Measurements from ENCODE around the gene NPHP4. TPM values are rescaled to one million over a fixed set of nuclear protein-coding genes. Genes with fewer than 3 reads are reported as not detected.

Gene NPHP4
- total RNA-seq, 6 experiments from 2014 or later = 5.0 to 6.8 (median 6.0) TPM

- peak; percentile 57 for DNase-seq
- no peak overlapping the region for H3K4me3 Mint-ChIP-seq
- TF ChIP-seq, protein P1, sequence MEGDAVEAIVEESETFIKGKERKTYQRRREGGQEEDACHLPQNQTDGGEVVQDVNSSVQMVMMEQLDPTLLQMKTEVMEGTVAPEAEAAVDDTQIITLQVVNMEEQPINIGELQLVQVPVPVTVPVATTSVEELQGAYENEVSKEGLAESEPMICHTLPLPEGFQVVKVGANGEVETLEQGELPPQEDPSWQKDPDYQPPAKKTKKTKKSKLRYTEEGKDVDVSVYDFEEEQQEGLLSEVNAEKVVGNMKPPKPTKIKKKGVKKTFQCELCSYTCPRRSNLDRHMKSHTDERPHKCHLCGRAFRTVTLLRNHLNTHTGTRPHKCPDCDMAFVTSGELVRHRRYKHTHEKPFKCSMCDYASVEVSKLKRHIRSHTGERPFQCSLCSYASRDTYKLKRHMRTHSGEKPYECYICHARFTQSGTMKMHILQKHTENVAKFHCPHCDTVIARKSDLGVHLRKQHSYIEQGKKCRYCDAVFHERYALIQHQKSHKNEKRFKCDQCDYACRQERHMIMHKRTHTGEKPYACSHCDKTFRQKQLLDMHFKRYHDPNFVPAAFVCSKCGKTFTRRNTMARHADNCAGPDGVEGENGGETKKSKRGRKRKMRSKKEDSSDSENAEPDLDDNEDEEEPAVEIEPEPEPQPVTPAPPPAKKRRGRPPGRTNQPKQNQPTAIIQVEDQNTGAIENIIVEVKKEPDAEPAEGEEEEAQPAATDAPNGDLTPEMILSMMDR (IDR thresholded peaks at IDR 0.05) = peak; percentile 83
Observed at GRCh38 chr1:5975133-5975880, 16.9 kb downstream of the NPHP4 start.

DNA sequence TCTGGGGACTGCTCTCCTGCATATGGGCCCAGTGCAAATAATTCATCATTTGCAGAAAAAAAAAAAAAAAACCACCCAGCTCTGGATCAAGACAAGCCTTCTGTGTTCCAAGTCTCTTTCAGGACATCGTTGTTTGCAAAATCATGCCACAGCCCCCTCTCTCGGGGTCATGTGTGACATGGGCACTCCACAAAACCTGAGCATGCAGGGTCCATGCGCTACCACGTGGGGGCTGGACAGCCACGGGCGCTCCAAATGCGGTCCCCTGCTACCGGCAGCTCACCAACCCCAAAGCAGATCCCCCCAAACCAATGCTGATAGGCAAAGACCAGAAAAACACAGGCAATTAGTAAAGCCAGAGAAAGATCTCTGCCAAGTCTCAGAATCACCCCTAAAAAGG lies 17.6 kb downstream of the NPHP4 start:
- H3K9me3 Mint-ChIP-seq = no peaks in the 10 kb centered on the region
- no peak overlapping the region for H3K27ac Mint-ChIP-seq
- DNase-seq = no peak
- TF ChIP-seq, protein P1 (IDR thresholded peaks at IDR 0.05) = no peak
- no peak overlapping the region for H3K4me3 Mint-ChIP-seq
- peaks cover 7% of the 10 kb centered on the region; the same call in 1 of the 2 replicates for H3K36me3 Mint-ChIP-seq (ENCODE audit: low read depth)
- no peaks in the 10 kb centered on the region; the same call in 1 of the 2 replicates for H3K4me1 Mint-ChIP-seq (ENCODE audit: low read depth)
- H3K27me3 Mint-ChIP-seq (ENCODE audit: insufficient read depth) = peaks cover 7% of the 10 kb centered on the region

More at GRCh38 chr1:5975133-5975880, 16.9 kb downstream of the NPHP4 start:
- H3K36me3 Mint-ChIP-seq (ENCODE audit: low read depth) = peaks cover 7% of the 10 kb centered on the region; the same call in 1 of the 2 replicates
- H3K4me1 Mint-ChIP-seq (ENCODE audit: low read depth) = no peaks in the 10 kb centered on the region; the same call in 1 of the 2 replicates
- no peaks in the 10 kb centered on the region for H3K9me3 Mint-ChIP-seq
- peaks cover 7% of the 10 kb centered on the region for H3K27me3 Mint-ChIP-seq (ENCODE audit: insufficient read depth)
- H3K27ac Mint-ChIP-seq = no peak overlapping the region

DNA sequence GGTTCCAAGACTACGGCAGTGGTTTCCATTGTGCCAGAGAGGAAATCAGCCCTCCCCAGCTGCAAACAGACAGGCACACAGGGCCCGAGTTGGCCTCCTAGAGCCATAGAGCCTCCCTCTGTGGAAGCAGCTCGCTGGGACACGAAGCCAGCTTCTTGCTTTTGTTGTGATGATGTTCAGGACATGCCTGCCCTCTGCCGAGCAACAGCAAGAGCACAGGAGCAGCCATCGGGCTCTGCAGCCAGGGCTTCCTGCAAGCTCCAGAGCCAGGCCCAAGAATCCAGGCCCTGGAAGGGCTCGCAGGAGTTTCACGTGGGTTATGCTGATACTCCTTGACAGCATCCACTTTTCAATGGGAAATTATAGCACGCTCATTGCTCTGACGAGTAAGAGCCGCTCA lies 18.5 kb downstream of the NPHP4 start:
- H3K27ac Mint-ChIP-seq = no peak overlapping the region
- H3K27me3 Mint-ChIP-seq (ENCODE audit: insufficient read depth) = peaks cover 5% of the 10 kb centered on the region
- TF ChIP-seq, protein P1 (IDR thresholded peaks at IDR 0.05) = no peak
- no peaks in the 10 kb centered on the region for H3K9me3 Mint-ChIP-seq
- peaks cover 7% of the 10 kb centered on the region; the same call in 1 of the 2 replicates for H3K36me3 Mint-ChIP-seq (ENCODE audit: low read depth)
- no peak for DNase-seq
- H3K4me3 Mint-ChIP-seq = no peak overlapping the region
- no peaks in the 10 kb centered on the region; the same call in 1 of the 2 replicates for H3K4me1 Mint-ChIP-seq (ENCODE audit: low read depth)

DNA sequence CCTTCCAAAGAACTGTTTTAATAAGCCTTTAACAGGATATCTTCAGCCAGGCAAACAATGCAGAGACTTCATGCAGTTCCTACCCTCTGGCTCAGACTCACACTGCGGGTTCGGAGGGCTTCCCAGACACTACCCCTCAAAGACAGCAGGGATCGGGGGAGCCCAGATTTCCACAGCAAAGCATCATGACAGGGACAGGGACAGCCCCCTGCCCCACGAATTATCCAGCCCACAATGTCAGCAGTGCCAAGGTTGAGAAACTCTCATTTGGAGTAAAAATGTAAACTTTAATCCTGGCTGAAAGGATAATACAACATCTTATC lies 20.1 kb downstream of the NPHP4 start:
- H3K9me3 Mint-ChIP-seq = no peaks in the 10 kb centered on the region
- peaks cover 2% of the 10 kb centered on the region; the same call in 1 of the 2 replicates for H3K36me3 Mint-ChIP-seq (ENCODE audit: low read depth)
- peaks cover 3% of the 10 kb centered on the region for H3K27me3 Mint-ChIP-seq (ENCODE audit: insufficient read depth)
- no peak overlapping the region for H3K27ac Mint-ChIP-seq
- H3K4me1 Mint-ChIP-seq (ENCODE audit: low read depth) = no peaks in the 10 kb centered on the region; the same call in 1 of the 2 replicates
- no peak for DNase-seq
- TF ChIP-seq, protein P1 (IDR thresholded peaks at IDR 0.05) = no peak
- H3K4me3 Mint-ChIP-seq = no peak overlapping the region

GRCh38 chr1:5971471-5972197 lies 20.6 kb downstream of the NPHP4 start:
- TF ChIP-seq, protein P1 (IDR thresholded peaks at IDR 0.05) = no peak
- Mint-ChIP-seq H3K27me3 (ENCODE audit: insufficient read depth) (no peaks in the 10 kb centered on the region; the same call in 1 of the 2 replicates), H3K27ac (no peak overlapping the region), H3K4me1 (ENCODE audit: low read depth) (no peaks in the 10 kb centered on the region; the same call in 1 of the 2 replicates), H3K4me3 (no peak overlapping the region), H3K36me3 (ENCODE audit: low read depth) (no peaks in the 10 kb centered on the region), H3K9me3 (no peaks in the 10 kb centered on the region)
- no peak for DNase-seq
